ENCODE results near the gene BRD1.
A peak's percentile ranks its signal among the peaks of the same experiment; 100 is the strongest.
"Not testable (repeated sequence)": the region's sequence is repeated elsewhere in the genome, so short reads cannot be mapped to it uniquely, and the experiment has no call there.

BRD1 gene

GRCh38 chr22:49825944-49826602, 1.6 kb downstream of the BRD1 start:
- DNase-seq (ENCODE audit: low read depth), result no peak

- peak; percentile 10 for DNase-seq (ENCODE audit: low read depth)
These were observed 2.2 kb downstream of the BRD1 start for GRCh38 chr22:49825436-49825835.

- DNase-seq (ENCODE audit: low read depth), result no peak
These were observed 2.7 kb downstream of the BRD1 start for GRCh38 chr22:49824936-49825335.

GRCh38 chr22:49824185-49824925, 3.3 kb downstream of the BRD1 start:
- no peak for DNase-seq (ENCODE audit: low read depth)

GRCh38 chr22:49823289-49824045, 4.2 kb downstream of the BRD1 start:
- no peak for DNase-seq (ENCODE audit: low read depth)

GRCh38 chr22:49821741-49822140, 5.9 kb downstream of the BRD1 start:
- DNase-seq (ENCODE audit: low read depth), result not testable (repeated sequence)

- DNase-seq (ENCODE audit: low read depth), result no peak
These were observed 6.7 kb downstream of the BRD1 start for GRCh38 chr22:49820984-49821383.

GRCh38 chr22:49817359-49817758, 10.3 kb downstream of the BRD1 start:
- DNase-seq (ENCODE audit: low read depth), result no peak

GRCh38 chr22:49815641-49816091, 12.0 kb downstream of the BRD1 start:
- DNase-seq (ENCODE audit: low read depth), result no peak

GRCh38 chr22:49814856-49815255, 12.8 kb downstream of the BRD1 start:
- no peak for DNase-seq (ENCODE audit: low read depth)

GRCh38 chr22:49814164-49814686, 13.4 kb downstream of the BRD1 start:
- DNase-seq (ENCODE audit: low read depth), result no peak

GRCh38 chr22:49812838-49813237, 14.8 kb downstream of the BRD1 start:
- DNase-seq (ENCODE audit: low read depth), result no peak

- DNase-seq (ENCODE audit: low read depth), result no peak
These were observed 16.5 kb downstream of the BRD1 start for GRCh38 chr22:49811020-49811791.

GRCh38 chr22:49810363-49811019, 17.2 kb downstream of the BRD1 start:
- DNase-seq (ENCODE audit: low read depth), result no peak

- no peak for DNase-seq (ENCODE audit: low read depth)
These were observed 19.6 kb downstream of the BRD1 start for GRCh38 chr22:49807780-49808708.

- no peak for DNase-seq (ENCODE audit: low read depth)
These were observed 20.5 kb downstream of the BRD1 start for GRCh38 chr22:49807129-49807528.

- DNase-seq (ENCODE audit: low read depth), result no peak
These were observed 23.8 kb downstream of the BRD1 start for GRCh38 chr22:49803737-49804375.

GRCh38 chr22:49803134-49803533, 24.5 kb downstream of the BRD1 start:
- no peak for DNase-seq (ENCODE audit: low read depth)

GRCh38 chr22:49801391-49802060, 26.1 kb downstream of the BRD1 start:
- DNase-seq (ENCODE audit: low read depth), result no peak
